ENCODE data around the gene BMPER. TPM values are rescaled to one million over a fixed set of nuclear protein-coding genes. Genes with fewer than 3 reads are reported as not detected.

BMPER gene
- total and polyA plus RNA-seq, 2 experiments from 2014 or later, result 40.5 to 97.3 TPM

GRCh38 chr7:34081935-34082334 lies 176.6 kb downstream of the BMPER start:
- H2AFZ ChIP-seq, result no peak overlapping the region
- H3F3A ChIP-seq (ENCODE audit: insufficient read depth), result peaks cover 60% of the 10 kb centered on the region
- no peaks in the 10 kb centered on the region for H3K27me3 ChIP-seq (replicated peaks; ENCODE audit: insufficient read depth)
- H3K4me2 ChIP-seq (ENCODE audit: unreplicated experiment), result no peak overlapping the region
- in situ Hi-C loops (cut with MboI), result no loop called here
- H4K20me1 ChIP-seq (ENCODE audit: insufficient read depth), result no peaks in the 10 kb centered on the region
- TF ChIP-seq EZH2 (IDR thresholded peaks at IDR 0.05; ENCODE audit: insufficient read depth, poor library complexity, severe bottlenecking), result no peak
- TF ChIP-seq EZH2phosphoT487 (IDR thresholded peaks at IDR 0.05; ENCODE audit: insufficient read depth, low read depth), result no peak
- no peaks in the 10 kb centered on the region for H3K9me2 ChIP-seq (ENCODE audit: insufficient read depth)
- no peak overlapping the region for H3K4me3 ChIP-seq
- no peaks in the 10 kb centered on the region for H3K9me3 ChIP-seq (ENCODE audit: low read depth)
- H3K9ac ChIP-seq, result no peak overlapping the region
- 70 to 100% methylated on average over 1 of the region's 1 CpG for WGBS, 2 experiments (ENCODE audit: low coverage in 1 of 2, low lambda C conversion rate in 2 of 2, missing lambda C conversion rate in 2 of 2)
- 0 out of 2 replicates have a peak, but pooled peaks cover 5% of the 10 kb centered on the region for H3K79me2 ChIP-seq (ENCODE audit: insufficient read depth)
- peaks cover 32% of the 10 kb centered on the region for H3K4me1 ChIP-seq (ENCODE audit: insufficient read depth)
- no peak for DNase-seq
- H3K27ac ChIP-seq, result no peak overlapping the region; the same call in 1 of the 2 replicates
- H3K36me3 ChIP-seq (ENCODE audit: low read depth), result peaks cover 42% of the 10 kb centered on the region

- in situ Hi-C loops (cut with MboI), result no loop called here
- Histone ChIP-seq H3F3A (ENCODE audit: insufficient read depth) (peaks cover 52% of the 10 kb centered on the region), H3K4me3 (no peak overlapping the region), H3K79me2 (ENCODE audit: insufficient read depth) (0 out of 2 replicates have a peak, but pooled peaks cover 5% of the 10 kb centered on the region), H3K4me1 (ENCODE audit: insufficient read depth) (peaks cover 25% of the 10 kb centered on the region), H3K27ac (no peak overlapping the region), H3K9me3 (ENCODE audit: low read depth) (no peaks in the 10 kb centered on the region), H3K9me2 (ENCODE audit: insufficient read depth) (no peaks in the 10 kb centered on the region), H4K20me1 (ENCODE audit: insufficient read depth) (no peaks in the 10 kb centered on the region), H3K4me2 (ENCODE audit: unreplicated experiment) (no peak overlapping the region), H2AFZ (no peak overlapping the region), H3K27me3 (replicated peaks; ENCODE audit: insufficient read depth) (no peaks in the 10 kb centered on the region), H3K9ac (no peak overlapping the region), H3K36me3 (ENCODE audit: low read depth) (peaks cover 52% of the 10 kb centered on the region)
- no peak for TF ChIP-seq EZH2 (IDR thresholded peaks at IDR 0.05; ENCODE audit: insufficient read depth, poor library complexity, severe bottlenecking)
- no peak for TF ChIP-seq EZH2phosphoT487 (IDR thresholded peaks at IDR 0.05; ENCODE audit: insufficient read depth, low read depth)
- no peak for DNase-seq
Observed at GRCh38 chr7:34083440-34083839, 178.1 kb downstream of the BMPER start.

- no peaks in the 10 kb centered on the region for H4K20me1 ChIP-seq (ENCODE audit: insufficient read depth)
- H3K9ac ChIP-seq, result no peak overlapping the region
- H3F3A ChIP-seq (ENCODE audit: insufficient read depth), result peaks cover 52% of the 10 kb centered on the region
- 0 out of 2 replicates have a peak, but pooled peaks cover 13% of the 10 kb centered on the region for H3K79me2 ChIP-seq (ENCODE audit: insufficient read depth)
- H3K9me3 ChIP-seq (ENCODE audit: low read depth), result no peaks in the 10 kb centered on the region
- no peaks in the 10 kb centered on the region for H3K27me3 ChIP-seq (replicated peaks; ENCODE audit: insufficient read depth)
- H3K9me2 ChIP-seq (ENCODE audit: insufficient read depth), result no peaks in the 10 kb centered on the region
- WGBS, 2 experiments (ENCODE audit: low coverage in 1 of 2, low lambda C conversion rate in 2 of 2, missing lambda C conversion rate in 2 of 2), result 100% methylated on average over 1 of the region's 1 CpG
- H3K27ac ChIP-seq, result no peak overlapping the region
- peaks cover 25% of the 10 kb centered on the region for H3K4me1 ChIP-seq (ENCODE audit: insufficient read depth)
- no peak for TF ChIP-seq EZH2 (IDR thresholded peaks at IDR 0.05; ENCODE audit: insufficient read depth, poor library complexity, severe bottlenecking)
- TF ChIP-seq EZH2phosphoT487 (IDR thresholded peaks at IDR 0.05; ENCODE audit: insufficient read depth, low read depth), result no peak
- DNase-seq, result no peak
- in situ Hi-C loops (cut with MboI), result no loop called here
- H3K36me3 ChIP-seq (ENCODE audit: low read depth), result peaks cover 56% of the 10 kb centered on the region
- no peak overlapping the region for H3K4me2 ChIP-seq (ENCODE audit: unreplicated experiment)
- no peak overlapping the region for H3K4me3 ChIP-seq
- no peak overlapping the region for H2AFZ ChIP-seq
Observed at GRCh38 chr7:34084651-34085050, 179.3 kb downstream of the BMPER start.

GRCh38 chr7:34086064-34086463 lies 180.7 kb downstream of the BMPER start:
- no peaks in the 10 kb centered on the region for H3K9me2 ChIP-seq (ENCODE audit: insufficient read depth)
- in situ Hi-C loops (cut with MboI), result no loop called here
- DNase-seq, result peak; percentile 37
- no peak overlapping the region for H3K4me3 ChIP-seq
- no peaks in the 10 kb centered on the region for H4K20me1 ChIP-seq (ENCODE audit: insufficient read depth)
- H3K9me3 ChIP-seq (ENCODE audit: low read depth), result no peaks in the 10 kb centered on the region
- no peak overlapping the region for H3K4me2 ChIP-seq (ENCODE audit: unreplicated experiment)
- H3K4me1 ChIP-seq (ENCODE audit: insufficient read depth), result peaks cover 11% of the 10 kb centered on the region
- H3F3A ChIP-seq (ENCODE audit: insufficient read depth), result peaks cover 39% of the 10 kb centered on the region
- 77 to 78% methylated on average over 5 of the region's 5 CpGs for WGBS, 2 experiments (ENCODE audit: low coverage in 1 of 2, low lambda C conversion rate in 2 of 2, missing lambda C conversion rate in 2 of 2)
- 0 out of 2 replicates have a peak, but pooled peaks cover 13% of the 10 kb centered on the region for H3K79me2 ChIP-seq (ENCODE audit: insufficient read depth)
- no peak overlapping the region for H3K27ac ChIP-seq
- TF ChIP-seq EZH2 (IDR thresholded peaks at IDR 0.05; ENCODE audit: insufficient read depth, poor library complexity, severe bottlenecking) (no peak), EZH2phosphoT487 (IDR thresholded peaks at IDR 0.05; ENCODE audit: insufficient read depth, low read depth) (no peak)
- no peak overlapping the region for H2AFZ ChIP-seq
- no peaks in the 10 kb centered on the region for H3K27me3 ChIP-seq (replicated peaks; ENCODE audit: insufficient read depth)
- H3K9ac ChIP-seq, result no peak overlapping the region
- peaks cover 51% of the 10 kb centered on the region for H3K36me3 ChIP-seq (ENCODE audit: low read depth)

- in situ Hi-C loops (cut with MboI), result no loop called here
- H4K20me1 ChIP-seq (ENCODE audit: insufficient read depth), result no peaks in the 10 kb centered on the region
- WGBS, 2 experiments (ENCODE audit: low coverage in 1 of 2, low lambda C conversion rate in 2 of 2, missing lambda C conversion rate in 2 of 2), result 94 to 96% methylated on average over 5 of the region's 5 CpGs
- H3K9me3 ChIP-seq (ENCODE audit: low read depth), result no peaks in the 10 kb centered on the region
- H3K36me3 ChIP-seq (ENCODE audit: low read depth), result peaks cover 42% of the 10 kb centered on the region; the same call in 1 of the 2 replicates
- H3K27ac ChIP-seq, result no peak overlapping the region
- DNase-seq, result no peak
- H3K27me3 ChIP-seq (replicated peaks; ENCODE audit: insufficient read depth), result no peaks in the 10 kb centered on the region
- H3K9me2 ChIP-seq (ENCODE audit: insufficient read depth), result no peaks in the 10 kb centered on the region
- H3K4me2 ChIP-seq (ENCODE audit: unreplicated experiment), result no peak overlapping the region
- H3F3A ChIP-seq (ENCODE audit: insufficient read depth), result peaks cover 35% of the 10 kb centered on the region
- H2AFZ ChIP-seq, result no peak overlapping the region
- no peak overlapping the region for H3K9ac ChIP-seq
- peaks cover 4% of the 10 kb centered on the region; the same call in 1 of the 2 replicates for H3K4me1 ChIP-seq (ENCODE audit: insufficient read depth)
- 0 out of 2 replicates have a peak, but pooled peaks cover 13% of the 10 kb centered on the region for H3K79me2 ChIP-seq (ENCODE audit: insufficient read depth)
- no peak overlapping the region for H3K4me3 ChIP-seq
- no peak for TF ChIP-seq EZH2phosphoT487 (IDR thresholded peaks at IDR 0.05; ENCODE audit: insufficient read depth, low read depth)
- no peak for TF ChIP-seq EZH2 (IDR thresholded peaks at IDR 0.05; ENCODE audit: insufficient read depth, poor library complexity, severe bottlenecking)
Observed at GRCh38 chr7:34086981-34087380, 181.6 kb downstream of the BMPER start.
